ENCODE data around the gene LHFPL3. TPM values are rescaled to one million over a fixed set of nuclear protein-coding genes. Genes with fewer than 3 reads are reported as not detected.
"Not testable (repeated sequence)": the region's sequence is repeated elsewhere in the genome, so short reads cannot be mapped to it uniquely, and the experiment has no call there.

LHFPL3 gene
- polyA plus RNA-seq, 2 of the 4 experiments (the other 2 are of a cell fraction): not detected

GRCh38 chr7:104922182-104923009 lies 594.0 kb downstream of the LHFPL3 start:
- ChIA-PET CTCF (interaction anchor here (0.6 to 2.2 kb wide), 9 partner anchors 14 to 691 kb away, joined by 3 to 9 read pairs (median 3); no protein-coding TSS in a partner anchor), POLR2A (no interaction called here)
- no peak overlapping the region for H3K4me3 ChIP-seq
- no peaks in the 10 kb centered on the region for H3K9me3 ChIP-seq
- H3K4me1 ChIP-seq: no peaks in the 10 kb centered on the region
- DNase-seq (ENCODE audit: low read depth in 1 of 2, low spot score in 1 of 2) (no peak), FAIRE-seq (no peak), ATAC-seq (no peak)
- no peak overlapping the region for H3K4me2 ChIP-seq
- WGBS (ENCODE audit: missing lambda C conversion rate): 48% methylated on average over 5 of the region's 5 CpGs
- TF ChIP-seq HES2 (IDR thresholded peaks at IDR 0.05) (no peak), HEYL (CRISPR knock-in tag; IDR thresholded peaks at IDR 0.05) (no peak), POLR2A (IDR thresholded peaks at IDR 0.05; ENCODE audit: low read length) (no peak), KDM1A (IDR thresholded peaks at IDR 0.05; ENCODE audit: low read depth) (no peak), ZFP36 (IDR thresholded peaks at IDR 0.05; ENCODE audit: borderline replicate concordance, partially characterized antibody) (no peak)
- H3K27ac ChIP-seq: no peak overlapping the region

- Histone ChIP-seq H3K27ac (no peak overlapping the region), H3K9me3 (no peaks in the 10 kb centered on the region), H3K4me2 (no peak overlapping the region), H3K4me3 (no peak overlapping the region), H3K4me1 (no peaks in the 10 kb centered on the region)
- ChIA-PET CTCF (interaction anchor here (0.6 to 2.2 kb wide), 8 partner anchors 10 to 692 kb away, joined by 3 to 9 read pairs (median 4); no protein-coding TSS in a partner anchor), POLR2A (no interaction called here)
- TF ChIP-seq SMC3 (IDR thresholded peaks at IDR 0.05) (peak; percentile 76), ZNF302 (CRISPR knock-in tag; IDR thresholded peaks at IDR 0.05) (no peak), EHF (CRISPR knock-in tag; IDR thresholded peaks at IDR 0.05) (no peak), FOSL2 (IDR thresholded peaks at IDR 0.05) (no peak), FOSL2 (CRISPR knock-in tag; IDR thresholded peaks at IDR 0.05) (no peak), GATA3 (IDR thresholded peaks at IDR 0.05; ENCODE audit: borderline replicate concordance) (no peak), TP53 (CRISPR knock-in tag; IDR thresholded peaks at IDR 0.05) (no peak), HES2 (IDR thresholded peaks at IDR 0.05) (no peak), REST (IDR thresholded peaks at IDR 0.05) (no peak), RNF2 (IDR thresholded peaks at IDR 0.05; ENCODE audit: borderline replicate concordance, low read depth) (no peak), PBX3 (IDR thresholded peaks at IDR 0.05) (no peak), CTCF (IDR thresholded peaks at IDR 0.05) (peak; percentile 70), CEBPB (IDR thresholded peaks at IDR 0.05) (peak in 1 of 2 experiments; percentile 67; a peak in 3 of 4 replicates), NFE2L2 (conservative IDR thresholded peaks at IDR 0.05; ENCODE audit: low read length) (no peak), HEYL (CRISPR knock-in tag; IDR thresholded peaks at IDR 0.05) (no peak), BHLHE40 (IDR thresholded peaks at IDR 0.05; ENCODE audit: low read depth, low read length) (no peak), RAD21 (conservative IDR thresholded peaks at IDR 0.05 in 1 of 2, IDR thresholded peaks at IDR 0.05 in 1 of 2) (peak; percentile 84 to 94), HMGXB4 (CRISPR knock-in tag; IDR thresholded peaks at IDR 0.05; ENCODE audit: borderline replicate concordance) (no peak), EHMT2 (IDR thresholded peaks at IDR 0.05; ENCODE audit: low read depth) (no peak)
- DNase-seq (ENCODE audit: low read depth in 1 of 2, low spot score in 1 of 2) (peak; percentile 45 to 85), FAIRE-seq (no peak), ATAC-seq (peak; percentile 86 to 94)
- 22% methylated on average over 4 of the region's 4 CpGs for WGBS (ENCODE audit: missing lambda C conversion rate)
These were observed 594.6 kb downstream of the LHFPL3 start for GRCh38 chr7:104923010-104923421.

GRCh38 chr7:104926189-104926588 lies 597.8 kb downstream of the LHFPL3 start:
- FAIRE-seq; DNase-seq (ENCODE audit: low read depth in 1 of 2, low spot score in 1 of 2); POLR2A ChIA-PET; H3K27ac ChIP-seq; H3K4me2 ChIP-seq; H3K4me1 ChIP-seq; H3K9me3 ChIP-seq; H3K4me3 ChIP-seq; ATAC-seq: not testable (repeated sequence)
- WGBS (ENCODE audit: missing lambda C conversion rate): 70% methylated on average over 5 of the region's 5 CpGs
- CTCF ChIA-PET: interaction anchor here (1.5 to 3.4 kb wide), 6 partner anchors 8 to 695 kb away, joined by 4 to 31 read pairs (median 8); no protein-coding TSS in a partner anchor
